ENCODE measurements around the gene CCDC88A.
"Not testable (repeated sequence)": the region's sequence is repeated elsewhere in the genome, so short reads cannot be mapped to it uniquely, and the experiment has no call there.

CCDC88A gene

GRCh38 chr2:55419679-55420438 is at the start of gene CCDC88A:
CCDC88A (minus strand) TSS chr2:55419856; CDS start chr2:55419079, 777 bp downstream.
- DNase-seq, result peak; percentile 95

DNA sequence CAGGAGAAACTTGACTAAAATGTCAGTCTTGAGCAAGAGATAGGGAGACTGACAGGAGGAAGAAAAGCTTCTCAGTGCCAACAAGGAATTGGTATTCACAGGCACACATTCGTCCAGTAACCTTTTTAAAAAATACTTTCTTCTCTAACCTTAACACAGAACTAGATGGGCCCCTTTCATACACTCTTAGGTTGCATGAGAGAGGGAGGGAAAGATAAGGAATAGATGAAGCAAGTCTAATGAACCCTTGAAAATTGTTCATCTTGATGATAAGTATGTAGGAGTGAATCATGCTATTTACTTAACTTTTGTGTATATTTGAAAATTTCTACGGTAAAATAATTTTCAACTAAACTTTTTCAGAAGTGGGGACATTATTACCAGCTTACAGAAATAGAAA is 42.0 kb upstream of the CCDC88A start:
- DNase-seq, result no peak

GRCh38 chr2:55460562-55460961 is 40.9 kb upstream of the CCDC88A start:
- no peak for DNase-seq

DNA sequence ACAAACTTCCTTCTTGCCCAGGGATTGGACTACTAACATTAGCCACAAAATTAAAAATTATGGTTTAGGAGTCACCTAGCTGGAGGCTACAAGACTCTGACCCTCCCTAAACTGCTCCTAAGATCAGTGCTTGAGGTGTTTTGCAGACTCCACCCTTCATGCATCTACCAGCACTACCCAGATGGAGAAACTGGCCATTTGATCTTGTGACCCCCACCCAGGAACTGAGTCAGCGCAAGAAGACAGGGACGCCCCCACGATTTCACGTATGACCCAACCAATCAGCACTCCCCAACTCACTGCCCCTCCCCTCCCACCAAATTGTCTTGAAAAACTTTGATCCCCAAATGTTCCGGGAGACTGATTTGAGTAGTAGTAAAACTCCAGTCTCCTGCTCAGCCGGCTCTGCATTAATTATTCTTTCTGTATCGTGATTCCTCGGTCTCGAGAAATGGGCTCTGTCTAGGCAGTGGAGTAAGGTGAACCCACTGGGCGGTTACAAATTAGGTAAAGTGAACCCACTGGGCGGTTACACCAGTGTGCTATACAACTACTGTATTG is 40.1 kb upstream of the CCDC88A start:
- DNase-seq, result no peak

- DNase-seq, result no peak
Measured at GRCh38 chr2:55459279-55459678, 39.6 kb upstream of the CCDC88A start.

DNA sequence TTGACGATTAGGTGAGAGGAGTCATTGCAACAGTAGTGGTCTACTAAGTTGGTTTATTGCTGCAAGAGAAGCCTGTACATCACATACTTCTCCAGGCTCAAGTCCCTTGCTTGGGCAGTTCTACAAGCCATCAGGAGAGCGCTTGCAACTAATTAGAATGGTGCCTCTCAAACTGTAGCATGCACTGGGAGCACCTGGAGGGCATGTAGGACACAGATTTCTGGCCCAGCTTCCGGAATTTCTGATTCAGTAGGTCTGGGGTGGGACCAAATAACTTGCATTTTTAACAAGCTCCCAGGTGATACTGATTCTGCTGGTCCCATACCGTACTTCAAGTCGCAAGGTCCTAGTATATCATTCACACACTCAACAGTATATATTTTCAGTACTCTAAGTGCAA is 34.5 kb upstream of the CCDC88A start:
- no peak for DNase-seq

- no peak for DNase-seq
Measured at GRCh38 chr2:55452879-55453278, 33.2 kb upstream of the CCDC88A start.

DNA sequence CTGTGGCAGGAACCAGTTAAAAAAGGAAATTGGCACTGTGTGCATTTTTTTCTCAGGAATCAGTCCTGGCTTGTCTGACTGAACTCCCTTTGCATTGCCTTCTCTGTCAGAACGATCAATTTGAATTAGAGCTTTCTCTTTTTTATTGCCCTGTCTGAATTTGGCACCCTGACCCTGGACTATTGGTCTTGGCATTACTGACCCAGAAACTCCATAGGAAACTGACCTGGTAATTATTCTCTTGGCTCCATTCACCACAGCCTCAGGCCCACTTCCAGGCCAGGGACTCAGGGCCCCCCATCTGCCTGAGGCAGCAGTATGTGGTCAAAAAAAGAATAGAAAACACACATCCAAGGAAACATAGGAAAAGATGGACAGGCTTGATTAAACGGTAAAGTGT is 32.0 kb upstream of the CCDC88A start:
- no peak for DNase-seq

DNA sequence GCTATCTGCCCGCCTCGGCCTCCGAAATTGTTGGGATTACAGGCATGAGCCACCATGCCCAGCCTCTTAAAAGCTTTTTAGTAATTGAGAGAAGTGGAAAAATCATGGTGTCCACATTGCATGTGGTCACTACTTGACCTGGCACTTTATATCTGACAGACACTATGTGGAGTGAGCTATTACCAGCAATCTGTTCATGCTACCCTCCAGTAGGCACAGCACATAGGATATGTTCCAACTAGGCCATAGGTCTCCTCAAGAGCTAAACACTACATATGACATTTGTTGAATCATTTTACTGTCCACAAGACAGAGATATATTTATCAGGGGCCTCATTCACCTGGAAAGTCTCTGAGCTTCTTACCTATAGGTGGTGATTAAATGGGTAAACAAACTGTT is 30.4 kb upstream of the CCDC88A start:
- not testable (repeated sequence) for DNase-seq

GRCh38 chr2:55442045-55442760 is 22.5 kb upstream of the CCDC88A start:
- DNase-seq, result not testable (repeated sequence)

- no peak for DNase-seq
Measured at GRCh38 chr2:55441280-55441892, 21.7 kb upstream of the CCDC88A start.

GRCh38 chr2:55439101-55439397 is 19.4 kb upstream of the CCDC88A start:
- DNase-seq, result no peak

GRCh38 chr2:55438391-55439100 is 18.9 kb upstream of the CCDC88A start:
- no peak for DNase-seq

GRCh38 chr2:55437515-55438390 is 18.1 kb upstream of the CCDC88A start:
- DNase-seq, result no peak

DNA sequence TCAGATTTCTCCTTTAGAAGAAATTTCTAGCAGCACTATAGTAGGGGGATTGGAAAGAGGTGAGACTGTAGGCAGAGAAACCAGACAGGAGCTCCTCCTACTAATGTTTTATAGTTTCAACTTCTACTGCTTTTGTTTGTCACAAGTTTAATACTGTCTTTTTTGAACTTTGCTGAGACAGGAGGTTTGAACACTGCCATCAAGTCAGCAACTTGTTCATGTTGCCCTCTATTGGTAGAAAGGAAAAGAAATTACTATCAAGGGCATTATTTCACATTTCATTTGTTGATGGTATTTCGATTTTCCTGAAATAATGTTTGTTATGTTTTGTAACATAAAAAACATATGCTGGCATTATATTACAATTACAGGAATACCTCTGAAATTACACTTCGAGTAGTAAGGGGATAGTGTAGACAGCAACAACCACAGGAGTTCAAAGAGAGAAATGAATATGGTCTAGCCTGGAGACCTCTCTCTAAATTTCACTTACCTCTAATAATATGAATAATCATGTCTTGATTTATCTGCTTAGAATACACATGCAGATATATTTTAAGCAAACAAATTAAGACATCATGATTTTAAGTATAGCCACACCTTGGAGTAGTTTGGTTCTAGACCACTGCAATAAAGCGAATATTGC is 12.4 kb upstream of the CCDC88A start:
- no peak for DNase-seq

GRCh38 chr2:55430211-55430975 is 10.7 kb upstream of the CCDC88A start:
- no peak for DNase-seq

DNA sequence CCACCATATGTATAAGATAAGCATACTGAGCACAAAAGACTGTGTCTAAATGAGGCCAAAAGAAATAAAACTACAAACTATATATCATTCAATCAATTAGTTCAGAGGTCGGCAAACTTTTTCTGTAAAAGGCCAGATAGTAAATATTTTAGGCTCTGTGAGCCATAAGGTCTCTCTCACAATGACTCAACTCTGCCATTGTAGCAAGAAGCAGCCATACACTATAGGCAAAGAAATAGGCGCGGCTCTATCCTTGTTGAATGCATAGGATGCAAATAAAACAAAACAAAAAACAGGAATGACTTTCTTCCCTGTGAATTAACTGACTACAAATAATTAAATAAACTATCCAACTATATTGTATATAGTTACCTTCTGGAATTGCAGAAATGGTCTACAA is 8.6 kb upstream of the CCDC88A start:
- DNase-seq, result no peak

DNA sequence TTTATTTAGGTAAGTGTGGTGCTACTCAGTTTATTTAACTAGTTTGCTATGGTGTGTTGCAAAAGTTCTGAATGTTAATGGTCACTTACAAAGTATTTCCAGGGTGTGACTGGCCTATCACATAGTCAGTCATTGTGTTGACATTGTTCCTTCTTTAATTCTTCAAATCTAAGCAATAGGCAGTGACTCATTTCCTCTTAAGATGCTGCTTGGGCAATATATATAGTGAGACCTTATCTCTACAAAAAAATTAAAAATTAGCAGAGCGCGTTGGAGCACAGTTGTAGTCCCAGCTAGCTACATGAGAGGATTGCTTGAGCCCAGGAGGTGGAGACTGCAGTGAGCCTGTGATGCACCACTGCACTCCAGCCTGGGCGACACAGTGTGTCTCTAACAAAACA is 5.8 kb upstream of the CCDC88A start:
- DNase-seq, result no peak

DNA sequence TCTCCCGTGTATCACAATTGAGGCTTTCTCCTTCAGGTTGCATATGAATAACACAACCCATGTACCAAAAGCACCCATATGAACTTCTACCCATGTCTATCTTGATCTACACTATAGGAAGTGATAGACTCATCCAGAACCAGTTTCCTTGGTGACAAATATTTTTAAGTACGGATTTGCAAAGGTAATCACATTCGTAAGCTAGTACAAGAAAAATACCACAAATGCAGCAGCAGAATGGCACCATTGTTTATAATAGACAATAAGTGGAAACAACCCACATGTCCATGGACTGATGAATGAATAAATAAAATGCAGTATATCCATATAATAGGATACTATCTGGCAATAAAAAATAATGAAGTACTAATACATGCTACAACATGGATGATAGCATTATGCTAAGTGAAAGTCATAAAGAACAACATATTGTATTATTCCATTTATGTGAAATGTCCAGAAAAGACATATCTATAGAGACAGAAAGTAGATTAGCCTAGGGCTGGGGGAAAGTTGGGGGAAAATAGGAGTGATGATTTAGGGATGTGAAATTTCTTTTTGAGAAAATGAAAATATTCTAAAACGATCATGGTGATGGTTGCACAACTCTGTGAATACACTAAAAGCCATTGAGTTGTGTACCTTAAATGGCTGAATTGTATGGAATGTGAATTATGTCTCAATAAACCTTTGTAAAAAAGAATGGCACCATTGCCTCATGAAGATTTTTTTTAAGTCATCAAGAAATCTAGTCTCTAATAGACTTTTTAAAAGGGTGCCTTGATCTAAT is 3.4 kb upstream of the CCDC88A start:
- DNase-seq, result no peak

DNA sequence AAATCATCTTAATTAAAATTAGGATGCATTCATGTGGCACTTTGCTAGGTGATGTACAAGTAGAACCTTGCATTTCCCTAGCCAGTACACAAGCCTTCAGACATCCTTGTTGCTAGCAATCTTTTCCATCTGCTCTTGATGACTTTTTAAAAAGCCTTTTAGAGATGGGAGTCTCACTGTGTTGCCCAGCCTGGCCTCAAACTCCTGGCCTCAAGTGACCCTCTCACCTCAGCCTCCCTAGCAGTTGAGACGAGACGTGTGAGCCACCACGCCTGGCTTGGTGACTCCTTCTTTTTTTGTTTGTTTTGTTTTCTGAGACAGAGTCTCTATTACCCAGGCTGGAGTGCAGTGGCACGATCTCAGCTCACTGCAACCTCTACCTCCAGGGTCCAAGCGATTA is 1.7 kb upstream of the CCDC88A start:
- no peak for DNase-seq

All from activated effector memory CD4-positive, alpha-beta T cell treated with anti-CD3 and anti-CD28 coated beads, Interleukin-2, amount 50 U/mL, for 16 hours (primary cell).